ENCODE data around the gene CCDC144A.
"Not testable (repeated sequence)": the region's sequence is repeated elsewhere in the genome, so short reads cannot be mapped to it uniquely, and the experiment has no call there.

Gene CCDC144A

GRCh38 chr17:16806599-16806998, 116.6 kb downstream of the CCDC144A start:
- not testable (repeated sequence) for H3K4me1 ChIP-seq; H3K4me3 ChIP-seq (ENCODE audit: low read depth, low read length); H3K36me3 ChIP-seq; H3K9me3 ChIP-seq; DNase-seq; H3K27me3 ChIP-seq

- not testable (repeated sequence) for H3K36me3 ChIP-seq; H3K27me3 ChIP-seq; H3K4me1 ChIP-seq; H3K4me3 ChIP-seq (ENCODE audit: low read depth, low read length); H3K9me3 ChIP-seq; DNase-seq
Measured at GRCh38 chr17:16807620-16808019, 117.6 kb downstream of the CCDC144A start.

GRCh38 chr17:16810236-16810635, 120.2 kb downstream of the CCDC144A start:
- not testable (repeated sequence) for H3K4me1 ChIP-seq; H3K36me3 ChIP-seq; H3K27me3 ChIP-seq; H3K9me3 ChIP-seq; DNase-seq; H3K4me3 ChIP-seq (ENCODE audit: low read depth, low read length)

GRCh38 chr17:16812126-16812525, 122.1 kb downstream of the CCDC144A start:
- H3K4me3 ChIP-seq (ENCODE audit: low read depth, low read length); H3K36me3 ChIP-seq; H3K9me3 ChIP-seq; DNase-seq; H3K4me1 ChIP-seq; H3K27me3 ChIP-seq: not testable (repeated sequence)

- H3K4me1 ChIP-seq = no peaks in the 10 kb centered on the region
- no peaks in the 10 kb centered on the region for H3K9me3 ChIP-seq
- H3K36me3 ChIP-seq = no peaks in the 10 kb centered on the region
- H3K4me3 ChIP-seq (ENCODE audit: low read depth, low read length) = no peak overlapping the region
- no peaks in the 10 kb centered on the region for H3K27me3 ChIP-seq
- no peak for DNase-seq
- no peak for TF ChIP-seq CTCF (IDR thresholded peaks at IDR 0.05; ENCODE audit: low read depth, low read length)
Measured at GRCh38 chr17:16814439-16814838, 124.4 kb downstream of the CCDC144A start.

GRCh38 chr17:16817201-16817600, 127.2 kb downstream of the CCDC144A start:
- no peaks in the 10 kb centered on the region for H3K27me3 ChIP-seq
- TF ChIP-seq CTCF (IDR thresholded peaks at IDR 0.05; ENCODE audit: low read depth, low read length) = no peak

GRCh38 chr17:16817940-16818339, 127.9 kb downstream of the CCDC144A start:
- not testable (repeated sequence) for H3K27me3 ChIP-seq; H3K4me3 ChIP-seq (ENCODE audit: low read depth, low read length); H3K9me3 ChIP-seq; H3K36me3 ChIP-seq; H3K4me1 ChIP-seq; DNase-seq

More at GRCh38 chr17:16817201-16817600, 127.2 kb downstream of the CCDC144A start:
- H3K4me1 ChIP-seq = no peaks in the 10 kb centered on the region
- H3K9me3 ChIP-seq = no peaks in the 10 kb centered on the region
- no peak overlapping the region for H3K4me3 ChIP-seq (ENCODE audit: low read depth, low read length)
- no peak for DNase-seq
- no peaks in the 10 kb centered on the region for H3K36me3 ChIP-seq

GRCh38 chr17:16818340-16818739, 128.3 kb downstream of the CCDC144A start:
- Histone ChIP-seq H3K4me3 (ENCODE audit: low read depth, low read length) (no peak overlapping the region), H3K4me1 (no peaks in the 10 kb centered on the region), H3K36me3 (no peaks in the 10 kb centered on the region), H3K9me3 (no peaks in the 10 kb centered on the region), H3K27me3 (no peaks in the 10 kb centered on the region)
- TF ChIP-seq CTCF (IDR thresholded peaks at IDR 0.05; ENCODE audit: low read depth, low read length) = no peak
- DNase-seq = no peak

- Histone ChIP-seq H3K9me3 (no peaks in the 10 kb centered on the region), H3K27me3 (no peaks in the 10 kb centered on the region), H3K4me1 (no peaks in the 10 kb centered on the region), H3K4me3 (ENCODE audit: low read depth, low read length) (no peak overlapping the region), H3K36me3 (no peaks in the 10 kb centered on the region)
- no peak for DNase-seq
- no peak for TF ChIP-seq CTCF (IDR thresholded peaks at IDR 0.05; ENCODE audit: low read depth, low read length)
Measured at GRCh38 chr17:16818821-16819683, 129.0 kb downstream of the CCDC144A start.

Measured in BE2C (cell line).